ENCODE results near the gene CCM2. TPM values are rescaled to one million over a fixed set of nuclear protein-coding genes. Genes with fewer than 3 reads are reported as not detected.

The CCM2 gene
- total and polyA plus RNA-seq, 4 donors: 21.7 to 57.6 (median 51.1) TPM

DNA sequence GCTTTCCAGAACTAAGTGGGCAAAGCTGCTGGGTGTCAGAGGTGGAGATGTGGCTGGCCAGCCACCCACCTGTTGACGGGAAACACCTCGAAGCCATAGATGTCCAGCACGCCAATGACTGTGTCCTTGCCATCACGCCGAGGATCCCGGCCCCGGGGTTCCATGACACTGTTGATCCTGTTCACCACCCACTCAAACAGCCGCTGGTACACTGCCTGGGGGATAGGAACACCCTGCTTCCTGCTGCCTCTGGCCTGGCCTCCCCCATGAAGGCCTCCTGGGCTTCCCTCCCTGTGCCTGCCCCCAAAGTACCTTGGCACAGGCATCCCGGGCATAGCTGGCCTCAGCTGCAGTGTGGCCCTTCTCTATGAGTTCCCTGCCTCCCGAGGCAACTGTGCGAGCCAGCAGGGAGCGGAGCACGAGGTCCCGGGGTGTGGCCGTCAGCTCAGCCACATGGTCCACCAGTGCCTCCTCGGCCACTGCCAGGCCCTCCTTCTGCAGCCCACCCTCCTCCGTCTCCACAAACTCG is 29.4 kb upstream of the CCM2 start:
- WGBS, 2 donors: 91 to 92% methylated on average over 18 of the region's 18 CpGs

DNA sequence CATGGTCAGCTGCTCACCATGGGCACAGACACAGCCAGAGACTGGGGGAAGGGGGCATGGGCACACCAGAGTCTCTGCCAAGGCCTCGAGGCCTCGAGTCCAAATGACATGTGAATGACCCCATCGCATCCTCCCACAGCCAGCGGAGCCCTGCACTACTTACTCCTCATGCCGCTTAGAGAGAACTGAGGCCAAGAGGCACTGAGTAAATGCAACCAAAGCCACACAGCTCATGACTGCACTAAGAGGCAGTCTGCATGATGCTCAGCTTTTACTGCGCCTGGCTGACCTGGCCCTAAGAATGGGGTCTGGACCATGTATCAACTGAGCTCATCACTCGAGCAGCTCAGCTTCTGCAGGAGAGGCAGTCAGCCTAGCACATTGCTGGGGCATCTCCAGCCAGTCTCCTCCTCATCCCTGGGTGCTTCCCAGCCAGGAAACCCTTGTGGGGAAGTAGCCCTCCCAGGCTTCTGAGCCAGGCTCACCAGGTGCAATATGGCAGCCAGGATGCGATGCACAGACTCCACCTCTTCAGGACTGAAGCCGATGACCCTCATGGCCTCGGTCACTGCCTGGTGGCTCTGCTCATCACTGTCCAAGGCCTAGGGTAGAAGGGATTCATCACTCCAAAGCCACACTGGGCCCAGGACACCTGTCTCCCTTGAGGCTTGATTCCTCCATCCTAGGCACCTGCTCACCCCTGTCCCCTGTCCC is 28.7 kb upstream of the CCM2 start:
- Histone ChIP-seq H3K27me3 (ENCODE audit: control insufficient read depth in 3 of 3, insufficient read depth in 3 of 3, low read length in 2 of 3) (no peaks in the 10 kb centered on the region), H3K9ac (ENCODE audit: insufficient read depth in 1 of 2, low read length in 2 of 2) (no peak overlapping the region), H3K36me3 (ENCODE audit: control insufficient read depth in 4 of 4, insufficient read depth in 4 of 4, low read length in 4 of 4) (peaks cover 0 to 22% (median 0%) of the 10 kb centered on the region in 4 donors), H3K9me3 (ENCODE audit: control insufficient read depth in 4 of 4, insufficient read depth in 3 of 4, low read length in 3 of 4) (no peaks in the 10 kb centered on the region), H3K4me3 (no peak overlapping the region), H3K27ac (ENCODE audit: low read depth in 1 of 2, low read length in 1 of 2) (no peak overlapping the region), H3K4me1 (ENCODE audit: control insufficient read depth in 5 of 5, insufficient read depth in 5 of 5, low read length in 5 of 5) (peaks cover 0 to 4% (median 0%) of the 10 kb centered on the region in 5 donors)
- no peak for ATAC-seq (ENCODE audit: insufficient read depth, low FRiP score)
- TF ChIP-seq CTCF (IDR thresholded peaks at IDR 0.05; ENCODE audit: control extremely low read depth, extremely low read depth): no peak
- 89 to 92% methylated on average over 10 of the region's 10 CpGs for WGBS, 2 donors
- no peak for DNase-seq

More for the DNA sequence above, 29.4 kb upstream of the CCM2 start:
- Histone ChIP-seq H3K36me3 (ENCODE audit: control insufficient read depth in 4 of 4, insufficient read depth in 4 of 4, low read length in 4 of 4) (peaks cover 0 to 15% (median 0%) of the 10 kb centered on the region in 4 donors), H3K4me1 (ENCODE audit: control insufficient read depth in 5 of 5, insufficient read depth in 5 of 5, low read length in 5 of 5) (no peaks in the 10 kb centered on the region), H3K27me3 (ENCODE audit: control insufficient read depth in 3 of 3, insufficient read depth in 3 of 3, low read length in 2 of 3) (no peaks in the 10 kb centered on the region), H3K4me3 (no peak overlapping the region), H3K27ac (ENCODE audit: low read depth in 1 of 2, low read length in 1 of 2) (no peak overlapping the region), H3K9me3 (ENCODE audit: control insufficient read depth in 4 of 4, insufficient read depth in 3 of 4, low read length in 3 of 4) (no peaks in the 10 kb centered on the region), H3K9ac (ENCODE audit: insufficient read depth in 1 of 2, low read length in 2 of 2) (no peak overlapping the region)
- ATAC-seq (ENCODE audit: insufficient read depth, low FRiP score): no peak
- DNase-seq: no peak
- no peak for TF ChIP-seq CTCF (IDR thresholded peaks at IDR 0.05; ENCODE audit: control extremely low read depth, extremely low read depth)

DNA sequence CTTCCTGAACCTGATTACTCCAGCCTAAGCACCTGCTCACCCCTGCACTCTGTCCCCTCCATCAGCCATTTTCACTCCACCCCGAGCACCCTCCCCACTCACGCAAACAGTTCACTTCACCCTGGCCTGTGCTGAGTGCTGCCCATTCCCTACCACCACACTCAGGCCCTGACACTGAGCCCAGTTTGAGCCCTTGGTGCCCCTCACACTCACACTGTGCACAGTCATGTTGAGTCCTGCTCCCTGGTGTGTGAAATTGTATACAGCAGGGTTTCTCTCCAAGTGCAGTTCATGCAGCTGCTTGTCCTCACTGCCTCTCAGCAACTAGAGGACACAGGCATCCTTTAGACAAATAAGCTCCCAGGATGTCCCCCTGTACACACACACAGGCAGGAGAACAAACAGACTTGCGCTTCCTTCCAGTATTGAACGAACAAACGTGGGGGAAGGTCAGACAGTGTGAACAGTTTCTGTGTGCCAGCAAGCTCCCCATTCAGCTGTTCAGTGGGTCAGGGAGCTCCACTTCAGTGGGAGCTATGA is 28.0 kb upstream of the CCM2 start:
- peaks cover 0 to 5% (median 0%) of the 10 kb centered on the region in 5 donors for H3K4me1 ChIP-seq (ENCODE audit: control insufficient read depth in 5 of 5, insufficient read depth in 5 of 5, low read length in 5 of 5)
- 71 to 77% methylated on average over 5 of the region's 5 CpGs for WGBS, 2 donors
- H3K9me3 ChIP-seq (ENCODE audit: control insufficient read depth in 4 of 4, insufficient read depth in 3 of 4, low read length in 3 of 4): no peaks in the 10 kb centered on the region
- H3K4me3 ChIP-seq: no peak overlapping the region
- H3K27me3 ChIP-seq (ENCODE audit: control insufficient read depth in 3 of 3, insufficient read depth in 3 of 3, low read length in 2 of 3): no peaks in the 10 kb centered on the region
- TF ChIP-seq CTCF (IDR thresholded peaks at IDR 0.05; ENCODE audit: control extremely low read depth, extremely low read depth): no peak
- H3K9ac ChIP-seq (ENCODE audit: insufficient read depth in 1 of 2, low read length in 2 of 2): no peak overlapping the region
- H3K27ac ChIP-seq (ENCODE audit: low read depth in 1 of 2, low read length in 1 of 2): no peak overlapping the region
- peaks cover 0 to 26% (median 0%) of the 10 kb centered on the region in 4 donors for H3K36me3 ChIP-seq (ENCODE audit: control insufficient read depth in 4 of 4, insufficient read depth in 4 of 4, low read length in 4 of 4)
- DNase-seq (no peak), ATAC-seq (ENCODE audit: insufficient read depth, low FRiP score) (no peak)

All from lung (tissue), 12 donors.